Neural cell (in vitro differentiated cells): ENCODE results near the gene DUSP2.

ENCODE experiments used
- EZH2 ChIP-seq: fragments of 200-600, 300-800 bp; shearing (Covaris generic), sonication (generic); IDR thresholded peaks from 2 replicates; pipeline ENCODE4 v1.6.1; 2014; ENCODE audit warnings: antibody characterized with exemption, low read length, borderline replicate concordance, mild to moderate bottlenecking; ENCODE audit not compliant: insufficient read depth, poor library complexity, severe bottlenecking
- RAD21 ChIP-seq: fragments of 450-650 bp; conservative IDR thresholded peaks from 2 replicates; pipeline ENCODE4 v1.6.1; 2014; ENCODE audit warnings: antibody characterized with exemption, mild to moderate bottlenecking, moderate library complexity
- TF ChIP-seq, protein P1 (sequence below): fragments of 450-650 bp; IDR thresholded peaks from 2 replicates; pipeline ENCODE4 v1.5.1; 2014; ENCODE audit warnings: antibody characterized with exemption, mild to moderate bottlenecking, moderate library complexity; ENCODE audit not compliant: poor library complexity, severe bottlenecking

GRCh38 chr2:96138179-96139145 lies 6.8 kb downstream of the DUSP2 start, which contains the start of gene ASTL:
- TF ChIP-seq, protein P1, sequence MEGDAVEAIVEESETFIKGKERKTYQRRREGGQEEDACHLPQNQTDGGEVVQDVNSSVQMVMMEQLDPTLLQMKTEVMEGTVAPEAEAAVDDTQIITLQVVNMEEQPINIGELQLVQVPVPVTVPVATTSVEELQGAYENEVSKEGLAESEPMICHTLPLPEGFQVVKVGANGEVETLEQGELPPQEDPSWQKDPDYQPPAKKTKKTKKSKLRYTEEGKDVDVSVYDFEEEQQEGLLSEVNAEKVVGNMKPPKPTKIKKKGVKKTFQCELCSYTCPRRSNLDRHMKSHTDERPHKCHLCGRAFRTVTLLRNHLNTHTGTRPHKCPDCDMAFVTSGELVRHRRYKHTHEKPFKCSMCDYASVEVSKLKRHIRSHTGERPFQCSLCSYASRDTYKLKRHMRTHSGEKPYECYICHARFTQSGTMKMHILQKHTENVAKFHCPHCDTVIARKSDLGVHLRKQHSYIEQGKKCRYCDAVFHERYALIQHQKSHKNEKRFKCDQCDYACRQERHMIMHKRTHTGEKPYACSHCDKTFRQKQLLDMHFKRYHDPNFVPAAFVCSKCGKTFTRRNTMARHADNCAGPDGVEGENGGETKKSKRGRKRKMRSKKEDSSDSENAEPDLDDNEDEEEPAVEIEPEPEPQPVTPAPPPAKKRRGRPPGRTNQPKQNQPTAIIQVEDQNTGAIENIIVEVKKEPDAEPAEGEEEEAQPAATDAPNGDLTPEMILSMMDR, result peak; percentile 29
- no peak for TF ChIP-seq EZH2
- peak; percentile 30 for TF ChIP-seq RAD21
